HFF-Myc (cell line): ENCODE data around the gene SORCS2.

Experiments
- DNase-seq: peaks from one replicate; pipeline ENCODE4 v3.0.0-alpha.2; 2011; ENCODE audit warnings: low read depth; ENCODE audit errors: extremely low read depth
- H3K4me3 ChIP-seq: replicated peaks from 2 replicates; pipeline ENCODE4 v1.5.1; 2011; ENCODE audit warnings: low read depth, mild to moderate bottlenecking, control low read depth, low read length
- TF ChIP-seq, protein P1 (sequence below): IDR thresholded peaks from 2 replicates; pipeline ENCODE4 v1.5.1; 2012; ENCODE audit warnings: mild to moderate bottlenecking, low read depth, low read length, control low read depth; ENCODE audit errors: missing control alignments

SORCS2 gene

GRCh38 chr4:7763788-7764187 is 571.5 kb downstream of the SORCS2 start:
- TF ChIP-seq, protein P1, sequence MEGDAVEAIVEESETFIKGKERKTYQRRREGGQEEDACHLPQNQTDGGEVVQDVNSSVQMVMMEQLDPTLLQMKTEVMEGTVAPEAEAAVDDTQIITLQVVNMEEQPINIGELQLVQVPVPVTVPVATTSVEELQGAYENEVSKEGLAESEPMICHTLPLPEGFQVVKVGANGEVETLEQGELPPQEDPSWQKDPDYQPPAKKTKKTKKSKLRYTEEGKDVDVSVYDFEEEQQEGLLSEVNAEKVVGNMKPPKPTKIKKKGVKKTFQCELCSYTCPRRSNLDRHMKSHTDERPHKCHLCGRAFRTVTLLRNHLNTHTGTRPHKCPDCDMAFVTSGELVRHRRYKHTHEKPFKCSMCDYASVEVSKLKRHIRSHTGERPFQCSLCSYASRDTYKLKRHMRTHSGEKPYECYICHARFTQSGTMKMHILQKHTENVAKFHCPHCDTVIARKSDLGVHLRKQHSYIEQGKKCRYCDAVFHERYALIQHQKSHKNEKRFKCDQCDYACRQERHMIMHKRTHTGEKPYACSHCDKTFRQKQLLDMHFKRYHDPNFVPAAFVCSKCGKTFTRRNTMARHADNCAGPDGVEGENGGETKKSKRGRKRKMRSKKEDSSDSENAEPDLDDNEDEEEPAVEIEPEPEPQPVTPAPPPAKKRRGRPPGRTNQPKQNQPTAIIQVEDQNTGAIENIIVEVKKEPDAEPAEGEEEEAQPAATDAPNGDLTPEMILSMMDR: no peak
- DNase-seq: no peak
- H3K4me3 ChIP-seq: no peak overlapping the region

DNA sequence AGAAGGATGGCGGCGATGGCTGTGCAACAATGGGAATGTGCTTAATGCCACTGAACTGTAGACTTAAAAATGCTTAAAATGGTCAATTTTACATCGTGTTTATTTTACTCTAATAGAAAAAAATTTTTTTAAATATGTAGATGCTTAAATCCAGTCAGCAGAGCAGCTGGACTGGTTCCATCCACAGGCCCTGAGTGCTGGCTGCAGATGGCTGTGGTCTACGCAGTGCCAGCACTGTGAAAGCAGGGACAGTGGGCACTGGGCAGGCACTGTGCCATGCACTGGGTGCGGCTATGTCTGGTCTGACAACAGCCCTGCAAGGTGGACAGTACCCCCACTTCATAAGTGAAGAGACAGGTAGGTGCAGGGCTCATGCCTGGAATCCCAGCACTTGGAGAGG is 572.1 kb downstream of the SORCS2 start:
- no peak overlapping the region for H3K4me3 ChIP-seq
- TF ChIP-seq, protein P1: no peak
- no peak for DNase-seq

- TF ChIP-seq, protein P1: no peak
- no peak for DNase-seq
- H3K4me3 ChIP-seq: no peak overlapping the region
These were observed 573.3 kb downstream of the SORCS2 start for GRCh38 chr4:7765666-7766065.

DNA sequence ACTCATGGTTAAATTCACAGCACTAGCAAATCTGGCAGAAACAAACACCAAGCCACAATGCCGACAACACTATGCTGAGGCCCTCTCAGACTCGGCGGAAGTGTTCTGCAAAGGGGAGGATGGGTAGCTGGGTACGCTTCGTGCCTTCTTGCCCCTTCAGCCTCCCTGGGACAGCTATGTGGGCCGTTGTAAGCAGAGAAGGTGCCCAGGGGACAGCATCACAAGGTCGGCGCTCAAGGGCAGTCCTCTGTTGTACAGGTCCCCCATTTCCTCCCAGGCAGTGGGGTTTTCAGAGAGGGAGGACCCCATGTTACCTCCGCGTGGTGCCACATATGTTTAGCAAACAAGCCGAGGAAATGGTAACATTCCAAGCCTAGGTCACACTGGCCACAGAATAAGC is 573.7 kb downstream of the SORCS2 start:
- TF ChIP-seq, protein P1: no peak
- no peak for DNase-seq
- H3K4me3 ChIP-seq: no peak overlapping the region

DNA sequence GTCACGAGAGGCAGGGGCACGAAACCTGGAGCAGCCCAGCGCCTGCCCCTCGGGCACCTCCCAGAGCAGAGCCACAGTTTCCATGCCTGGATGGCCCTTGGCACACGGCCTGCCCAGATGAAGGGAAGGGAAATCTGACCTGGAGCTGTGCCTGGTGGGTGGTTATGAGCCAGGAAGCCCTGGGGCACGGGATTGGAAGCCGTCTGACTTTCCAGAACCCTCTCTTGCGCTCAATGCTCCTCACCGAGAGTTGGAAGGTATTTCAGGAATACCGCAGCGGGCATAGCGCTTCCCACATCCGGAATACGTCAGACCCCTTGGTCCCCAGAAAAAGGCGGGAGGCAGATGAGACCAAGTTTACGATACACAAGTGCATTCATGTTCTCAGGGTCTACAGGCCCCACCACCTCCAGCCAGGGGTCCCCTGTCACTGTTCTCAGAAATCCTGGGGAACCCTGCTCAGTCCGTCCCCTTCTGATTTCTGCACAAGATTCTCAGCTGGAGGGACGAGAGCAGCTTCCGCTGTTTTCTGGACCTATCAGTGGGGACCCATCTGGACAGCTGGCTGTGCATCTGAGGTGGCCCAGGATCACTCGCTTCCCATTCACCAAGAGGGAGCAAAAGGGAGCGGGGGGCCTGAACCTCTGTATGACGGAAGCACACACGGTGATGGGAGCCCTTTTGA is 574.5 kb downstream of the SORCS2 start:
- no peak for DNase-seq
- TF ChIP-seq, protein P1: no peak
- H3K4me3 ChIP-seq: no peak overlapping the region

DNA sequence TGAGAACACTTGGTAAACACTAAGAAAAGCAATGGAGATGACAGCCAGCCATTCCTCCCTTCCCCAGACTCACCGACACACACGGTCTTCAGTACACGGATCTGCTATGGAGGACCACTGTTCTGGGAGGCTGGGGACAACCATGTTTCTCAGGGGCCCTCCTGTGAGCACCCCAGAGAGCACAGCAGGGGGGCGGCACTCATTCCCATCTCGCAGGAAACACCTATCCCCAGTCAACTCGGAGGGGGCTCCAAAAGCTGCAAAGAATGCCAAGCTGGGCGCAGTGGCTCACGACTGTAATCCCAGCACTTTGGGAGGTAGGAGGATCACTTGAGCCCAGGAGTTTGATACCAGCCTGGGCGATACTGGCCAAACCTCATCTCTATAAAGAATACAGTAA is 575.2 kb downstream of the SORCS2 start:
- no peak for DNase-seq
- TF ChIP-seq, protein P1: no peak

DNA sequence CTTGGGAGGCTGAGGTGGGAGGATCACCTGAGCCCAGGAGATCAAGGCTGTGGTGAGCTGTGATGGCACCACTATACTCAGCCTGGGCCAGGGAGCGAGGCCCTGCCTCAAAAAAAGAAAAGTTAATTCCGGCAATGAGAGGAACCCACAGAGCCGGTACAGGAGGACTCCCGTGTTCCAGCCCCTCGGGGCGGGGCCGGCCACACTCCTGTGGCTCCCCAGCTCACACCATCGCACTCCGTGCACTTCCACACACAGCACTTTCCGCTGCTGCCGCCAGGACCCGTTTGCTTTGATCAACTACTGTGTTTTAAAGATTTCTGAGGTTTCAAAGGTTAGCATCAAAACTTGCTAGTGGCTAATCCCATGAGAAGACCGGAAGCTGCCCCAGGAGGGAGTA is 575.6 kb downstream of the SORCS2 start:
- DNase-seq: no peak
- H3K4me3 ChIP-seq: no peak overlapping the region

More for the DNA sequence above, 575.2 kb downstream of the SORCS2 start:
- H3K4me3 ChIP-seq: no peak overlapping the region

More for the DNA sequence above, 575.6 kb downstream of the SORCS2 start:
- TF ChIP-seq, protein P1: no peak
